ENCODE data around the gene CYP17A1.

The CYP17A1 gene

GRCh38 chr10:102808380-102808779 is 28.8 kb downstream of the CYP17A1 start:
- H2BK15ac ChIP-seq (ENCODE audit: low read depth, poor library complexity, severe bottlenecking): no peak overlapping the region
- H2BK12ac ChIP-seq (ENCODE audit: low read length in 2 of 2): no peak overlapping the region
- no peak overlapping the region for H3K14ac ChIP-seq (ENCODE audit: low read length in 2 of 2)
- H4K91ac ChIP-seq (ENCODE audit: low read length): no peak overlapping the region
- no peak overlapping the region for H3K18ac ChIP-seq (ENCODE audit: low read depth in 1 of 2, low read length in 2 of 2)
- no peak overlapping the region for H3K23ac ChIP-seq (ENCODE audit: low read length in 2 of 2)
- peaks cover 44% of the 10 kb centered on the region for H3K79me1 ChIP-seq (replicated peaks; ENCODE audit: low read length, poor library complexity, severe bottlenecking)
- no peak overlapping the region for H2BK120ac ChIP-seq (ENCODE audit: low read depth, low read length)
- H3K9me3 ChIP-seq (ENCODE audit: control insufficient read depth, low read length): no peaks in the 10 kb centered on the region
- H3K36me3 ChIP-seq (ENCODE audit: control insufficient read depth in 1 of 2, insufficient read depth in 2 of 2, low read depth in 1 of 2, low read length in 2 of 2): peaks cover 38 to 55% of the 10 kb centered on the region in 2 experiments
- DNase-seq: no peak
- no peak overlapping the region for H3K9ac ChIP-seq (ENCODE audit: low read length)
- H3K27me3 ChIP-seq (ENCODE audit: control insufficient read depth in 1 of 2, insufficient read depth in 1 of 2, low read length in 2 of 2): no peaks in the 10 kb centered on the region
- 100% methylated on average over 2 of the region's 4 CpGs for WGBS
- H3K4me3 ChIP-seq (ENCODE audit: insufficient read depth in 1 of 2, low read depth in 1 of 2, low read length in 2 of 2): no peak overlapping the region
- H2AFZ ChIP-seq (ENCODE audit: low read depth, low read length): no peak overlapping the region
- H2AK5ac ChIP-seq (ENCODE audit: low read length, severe bottlenecking): no peak overlapping the region
- no peak overlapping the region for H3K4ac ChIP-seq (ENCODE audit: low read depth in 1 of 2, low read length in 2 of 2)
- H3K4me1 ChIP-seq (ENCODE audit: control insufficient read depth, insufficient read depth, low read depth, low read length): peaks cover 7% of the 10 kb centered on the region
- no peak overlapping the region for H2BK5ac ChIP-seq (ENCODE audit: low read depth, low read length, poor library complexity, severe bottlenecking)
- no peak overlapping the region for H3K27ac ChIP-seq (ENCODE audit: low read length, poor library complexity, severe bottlenecking)
- no peak overlapping the region for H4K8ac ChIP-seq (ENCODE audit: low read length)
- H3K4me2 ChIP-seq (ENCODE audit: low read length, poor library complexity, severe bottlenecking): no peak overlapping the region

- H3K4me2 ChIP-seq (ENCODE audit: low read length, poor library complexity, severe bottlenecking): no peak overlapping the region
- H3K4me3 ChIP-seq (ENCODE audit: insufficient read depth in 1 of 2, low read depth in 1 of 2, low read length in 2 of 2): peak overlapping the region in 1 of 2 experiments; percentile 5
- H2AK5ac ChIP-seq (ENCODE audit: low read length, severe bottlenecking): no peak overlapping the region
- no peaks in the 10 kb centered on the region for H3K27me3 ChIP-seq (ENCODE audit: control insufficient read depth in 1 of 2, insufficient read depth in 1 of 2, low read length in 2 of 2)
- no peak overlapping the region for H3K18ac ChIP-seq (ENCODE audit: low read depth in 1 of 2, low read length in 2 of 2)
- H3K14ac ChIP-seq (ENCODE audit: low read length in 2 of 2): no peak overlapping the region
- H3K9me3 ChIP-seq (ENCODE audit: control insufficient read depth, low read length): no peaks in the 10 kb centered on the region
- no peak overlapping the region for H4K91ac ChIP-seq (ENCODE audit: low read length)
- no peak overlapping the region for H3K23ac ChIP-seq (ENCODE audit: low read length in 2 of 2)
- no peak overlapping the region for H2BK15ac ChIP-seq (ENCODE audit: low read depth, poor library complexity, severe bottlenecking)
- H3K27ac ChIP-seq (ENCODE audit: low read length, poor library complexity, severe bottlenecking): no peak overlapping the region
- peaks cover 16 to 45% of the 10 kb centered on the region in 2 experiments for H3K36me3 ChIP-seq (ENCODE audit: control insufficient read depth in 1 of 2, insufficient read depth in 2 of 2, low read depth in 1 of 2, low read length in 2 of 2)
- DNase-seq: no peak
- H2AFZ ChIP-seq (ENCODE audit: low read depth, low read length): no peak overlapping the region
- H2BK12ac ChIP-seq (ENCODE audit: low read length in 2 of 2): no peak overlapping the region
- 100% methylated on average over 1 of the region's 2 CpGs for WGBS
- peaks cover 35% of the 10 kb centered on the region for H3K79me1 ChIP-seq (replicated peaks; ENCODE audit: low read length, poor library complexity, severe bottlenecking)
- H2BK5ac ChIP-seq (ENCODE audit: low read depth, low read length, poor library complexity, severe bottlenecking): no peak overlapping the region
- no peak overlapping the region for H2BK120ac ChIP-seq (ENCODE audit: low read depth, low read length)
- peaks cover 11% of the 10 kb centered on the region for H3K4me1 ChIP-seq (ENCODE audit: control insufficient read depth, insufficient read depth, low read depth, low read length)
- H4K8ac ChIP-seq (ENCODE audit: low read length): no peak overlapping the region
- H3K4ac ChIP-seq (ENCODE audit: low read depth in 1 of 2, low read length in 2 of 2): no peak overlapping the region
- peak overlapping the region; percentile 6 for H3K9ac ChIP-seq (ENCODE audit: low read length)
These were observed 32.7 kb downstream of the CYP17A1 start for GRCh38 chr10:102804382-102805055.

- no peak overlapping the region for H3K23ac ChIP-seq (ENCODE audit: low read length in 2 of 2)
- peak overlapping the region in 1 of 2 experiments; percentile 31 for H3K18ac ChIP-seq (ENCODE audit: low read depth in 1 of 2, low read length in 2 of 2)
- peak overlapping the region in 1 of 2 experiments; percentile 21 for H2BK12ac ChIP-seq (ENCODE audit: low read length in 2 of 2)
- H4K91ac ChIP-seq (ENCODE audit: low read length): no peak overlapping the region
- H3K27me3 ChIP-seq (ENCODE audit: control insufficient read depth in 1 of 2, insufficient read depth in 1 of 2, low read length in 2 of 2): no peaks in the 10 kb centered on the region
- H2BK120ac ChIP-seq (ENCODE audit: low read depth, low read length): no peak overlapping the region
- no peak overlapping the region for H2BK15ac ChIP-seq (ENCODE audit: low read depth, poor library complexity, severe bottlenecking)
- peak overlapping the region; percentile 64 for H3K27ac ChIP-seq (ENCODE audit: low read length, poor library complexity, severe bottlenecking)
- H3K4me1 ChIP-seq (ENCODE audit: control insufficient read depth, insufficient read depth, low read depth, low read length): peaks cover 9% of the 10 kb centered on the region
- no peak overlapping the region for H4K8ac ChIP-seq (ENCODE audit: low read length)
- peaks cover 31% of the 10 kb centered on the region for H3K79me1 ChIP-seq (replicated peaks; ENCODE audit: low read length, poor library complexity, severe bottlenecking)
- H3K4me2 ChIP-seq (ENCODE audit: low read length, poor library complexity, severe bottlenecking): no peak overlapping the region
- no peak overlapping the region for H3K4me3 ChIP-seq (ENCODE audit: insufficient read depth in 1 of 2, low read depth in 1 of 2, low read length in 2 of 2)
- WGBS: 28% methylated on average over 6 of the region's 6 CpGs
- H3K4ac ChIP-seq (ENCODE audit: low read depth in 1 of 2, low read length in 2 of 2): no peak overlapping the region
- peak overlapping the region; percentile 88 for H3K9ac ChIP-seq (ENCODE audit: low read length)
- no peaks in the 10 kb centered on the region for H3K9me3 ChIP-seq (ENCODE audit: control insufficient read depth, low read length)
- H2AFZ ChIP-seq (ENCODE audit: low read depth, low read length): no peak overlapping the region
- DNase-seq: peak; percentile 99
- peaks cover 28 to 59% of the 10 kb centered on the region in 2 experiments for H3K36me3 ChIP-seq (ENCODE audit: control insufficient read depth in 1 of 2, insufficient read depth in 2 of 2, low read depth in 1 of 2, low read length in 2 of 2)
- no peak overlapping the region for H2BK5ac ChIP-seq (ENCODE audit: low read depth, low read length, poor library complexity, severe bottlenecking)
- no peak overlapping the region for H3K14ac ChIP-seq (ENCODE audit: low read length in 2 of 2)
- H2AK5ac ChIP-seq (ENCODE audit: low read length, severe bottlenecking): no peak overlapping the region
These were observed 34.2 kb downstream of the CYP17A1 start for GRCh38 chr10:102802920-102803534.

- H3K27ac ChIP-seq (ENCODE audit: low read length, poor library complexity, severe bottlenecking): no peak overlapping the region
- WGBS: 67% methylated on average over 2 of the region's 3 CpGs
- H3K9ac ChIP-seq (ENCODE audit: low read length): peak overlapping the region; percentile 88
- H2BK15ac ChIP-seq (ENCODE audit: low read depth, poor library complexity, severe bottlenecking): no peak overlapping the region
- H3K4me2 ChIP-seq (ENCODE audit: low read length, poor library complexity, severe bottlenecking): no peak overlapping the region
- DNase-seq: peak; percentile 27
- H3K4me1 ChIP-seq (ENCODE audit: control insufficient read depth, insufficient read depth, low read depth, low read length): peaks cover 9% of the 10 kb centered on the region
- H3K4ac ChIP-seq (ENCODE audit: low read depth in 1 of 2, low read length in 2 of 2): no peak overlapping the region
- peaks cover 30 to 63% of the 10 kb centered on the region in 2 experiments for H3K36me3 ChIP-seq (ENCODE audit: control insufficient read depth in 1 of 2, insufficient read depth in 2 of 2, low read depth in 1 of 2, low read length in 2 of 2)
- no peaks in the 10 kb centered on the region for H3K27me3 ChIP-seq (ENCODE audit: control insufficient read depth in 1 of 2, insufficient read depth in 1 of 2, low read length in 2 of 2)
- H4K91ac ChIP-seq (ENCODE audit: low read length): no peak overlapping the region
- no peaks in the 10 kb centered on the region for H3K9me3 ChIP-seq (ENCODE audit: control insufficient read depth, low read length)
- H2AFZ ChIP-seq (ENCODE audit: low read depth, low read length): no peak overlapping the region
- H2BK5ac ChIP-seq (ENCODE audit: low read depth, low read length, poor library complexity, severe bottlenecking): no peak overlapping the region
- no peak overlapping the region for H2BK120ac ChIP-seq (ENCODE audit: low read depth, low read length)
- H3K79me1 ChIP-seq (replicated peaks; ENCODE audit: low read length, poor library complexity, severe bottlenecking): peaks cover 33% of the 10 kb centered on the region
- H3K4me3 ChIP-seq (ENCODE audit: insufficient read depth in 1 of 2, low read depth in 1 of 2, low read length in 2 of 2): no peak overlapping the region
- peak overlapping the region in 1 of 2 experiments; percentile 55 for H3K18ac ChIP-seq (ENCODE audit: low read depth in 1 of 2, low read length in 2 of 2)
- no peak overlapping the region for H3K23ac ChIP-seq (ENCODE audit: low read length in 2 of 2)
- no peak overlapping the region for H4K8ac ChIP-seq (ENCODE audit: low read length)
- no peak overlapping the region for H3K14ac ChIP-seq (ENCODE audit: low read length in 2 of 2)
- H2AK5ac ChIP-seq (ENCODE audit: low read length, severe bottlenecking): no peak overlapping the region
- no peak overlapping the region for H2BK12ac ChIP-seq (ENCODE audit: low read length in 2 of 2)
These were observed 35.2 kb downstream of the CYP17A1 start for GRCh38 chr10:102801978-102802377.
